ENCODE results near the gene TNF.

GRCh38 chr6:31585491-31585890 lies 10.1 kb downstream of the TNF start:
- TF ChIP-seq CTCF (conservative IDR thresholded peaks at IDR 0.05 in 1 of 2, IDR thresholded peaks at IDR 0.05 in 1 of 2; ENCODE audit: low read depth in 1 of 2, low read length in 2 of 2), result peak; percentile 20 to 36
- TF ChIP-seq EZH2 (IDR thresholded peaks at IDR 0.05; ENCODE audit: low read length, missing control alignments), result no peak

Data from fibroblast of lung (primary cell).